Stimulated activated CD8-positive, alpha-beta memory T cell treated with anti-CD3 and anti-CD28 coated beads, Interleukin-15, amount 100 ng/mL, for 4 hours (primary cell): ENCODE data around the gene KIF5C.

Source experiments
- DNase-seq, 2 donors: peaks; one replicate each; pipeline ENCODE4 v3.0.0-alpha.2; 2020; ENCODE audit warnings: low read depth in 2 of 2

KIF5C gene

DNA sequence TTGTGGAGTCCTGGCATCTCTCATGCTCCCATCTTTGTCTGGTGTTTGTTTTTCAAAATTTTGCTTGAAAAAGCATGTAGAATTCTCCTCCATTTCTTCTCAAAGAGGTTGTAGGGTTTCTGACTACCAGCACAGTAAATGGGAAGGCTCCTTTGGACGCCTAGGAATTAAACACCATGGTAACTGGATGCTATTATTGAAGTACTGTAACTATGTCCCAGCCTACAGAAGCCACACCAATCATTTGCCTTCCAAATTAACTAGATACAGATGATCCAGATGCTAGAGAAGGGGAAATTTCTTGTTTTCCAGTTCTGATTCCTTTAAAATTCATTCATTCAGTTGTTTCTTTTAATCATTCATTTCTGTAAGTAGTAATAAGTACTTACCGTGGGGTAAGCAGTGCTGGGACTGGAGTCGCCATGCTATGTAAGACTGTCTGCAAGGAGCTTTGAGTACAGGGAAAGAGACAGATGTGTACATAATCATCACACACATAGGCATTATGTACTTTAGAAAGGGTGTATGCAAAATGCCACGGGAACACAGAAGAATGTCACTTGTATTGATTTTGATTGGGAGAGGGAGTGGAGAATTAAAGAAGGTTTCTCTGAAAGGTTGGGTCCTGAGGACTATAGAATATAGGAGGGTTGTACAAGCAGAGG is 49.6 kb downstream of the KIF5C start:
- DNase-seq, result no peak

DNA sequence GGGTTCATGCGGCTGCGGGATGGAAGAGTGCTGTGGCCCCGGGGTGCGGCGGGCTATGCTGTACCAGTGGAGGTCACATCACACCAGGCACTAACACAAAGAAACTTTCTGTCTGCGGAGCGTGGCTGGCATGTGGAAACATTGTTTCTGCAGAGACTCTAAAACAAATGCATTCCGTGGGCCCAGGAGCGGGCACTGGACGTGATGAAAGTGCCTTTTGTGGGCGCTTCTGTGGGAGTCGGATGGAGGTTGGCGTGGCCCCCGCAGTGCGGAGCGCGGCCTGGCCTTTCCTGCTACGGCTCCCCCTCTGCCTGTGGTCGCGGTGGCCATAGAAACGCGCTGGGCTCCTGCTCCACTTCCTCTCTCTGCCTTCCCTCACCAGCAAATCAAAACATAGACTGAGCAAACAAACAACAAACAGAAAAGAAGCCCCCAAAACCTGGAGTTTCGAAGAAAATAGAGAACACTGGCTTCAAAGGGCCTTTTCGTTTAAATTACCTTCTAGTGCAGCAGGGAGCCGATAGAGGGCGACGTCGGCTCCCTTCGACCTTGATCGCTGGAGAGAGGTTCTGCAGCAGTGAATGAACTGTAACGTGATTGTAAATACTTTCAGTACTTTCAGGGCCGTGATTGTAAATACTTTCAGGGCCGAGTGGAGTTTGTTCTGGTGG is 51.4 kb downstream of the KIF5C start:
- no peak for DNase-seq

DNA sequence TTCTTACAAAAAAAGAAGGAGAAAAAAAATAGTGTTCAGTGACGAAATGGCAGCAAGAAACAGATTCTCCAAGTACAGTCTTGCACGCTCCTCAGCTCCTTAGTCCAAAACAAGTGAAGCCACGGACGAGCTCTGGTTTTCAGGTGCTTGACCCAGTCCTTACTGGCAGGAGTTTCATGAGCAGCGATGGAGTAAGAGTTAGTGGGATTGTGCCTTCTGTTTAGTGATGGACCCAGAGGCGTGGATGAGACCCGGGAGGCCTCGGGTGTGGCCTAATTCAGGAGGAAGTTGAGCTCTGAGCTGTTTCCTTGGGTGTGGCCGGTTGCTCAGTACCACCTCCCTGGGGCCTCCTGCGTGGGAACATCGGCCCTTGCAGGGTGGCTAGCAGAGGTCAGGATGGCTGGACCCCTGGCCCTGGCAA is 52.0 kb downstream of the KIF5C start:
- no peak for DNase-seq

DNA sequence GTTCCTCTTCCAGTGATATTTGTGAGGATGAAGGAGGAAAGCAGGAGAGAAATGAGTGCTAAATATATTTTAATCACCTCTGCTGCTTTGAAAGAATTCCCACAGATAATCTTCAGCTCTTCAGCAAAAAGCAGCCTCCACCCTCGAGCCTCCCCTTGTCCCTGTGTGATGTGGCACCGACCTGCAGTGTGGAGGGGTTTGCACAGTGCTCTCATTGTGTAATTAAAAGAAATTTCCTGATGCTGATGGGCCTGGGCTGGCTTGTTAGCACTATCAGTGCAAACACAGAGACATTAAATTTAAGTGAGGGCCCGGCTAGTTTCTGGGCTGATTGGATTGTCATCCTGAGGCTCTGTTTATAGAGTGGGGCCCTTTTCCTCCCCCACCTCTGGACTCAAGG is 53.4 kb downstream of the KIF5C start:
- DNase-seq, result no peak

DNA sequence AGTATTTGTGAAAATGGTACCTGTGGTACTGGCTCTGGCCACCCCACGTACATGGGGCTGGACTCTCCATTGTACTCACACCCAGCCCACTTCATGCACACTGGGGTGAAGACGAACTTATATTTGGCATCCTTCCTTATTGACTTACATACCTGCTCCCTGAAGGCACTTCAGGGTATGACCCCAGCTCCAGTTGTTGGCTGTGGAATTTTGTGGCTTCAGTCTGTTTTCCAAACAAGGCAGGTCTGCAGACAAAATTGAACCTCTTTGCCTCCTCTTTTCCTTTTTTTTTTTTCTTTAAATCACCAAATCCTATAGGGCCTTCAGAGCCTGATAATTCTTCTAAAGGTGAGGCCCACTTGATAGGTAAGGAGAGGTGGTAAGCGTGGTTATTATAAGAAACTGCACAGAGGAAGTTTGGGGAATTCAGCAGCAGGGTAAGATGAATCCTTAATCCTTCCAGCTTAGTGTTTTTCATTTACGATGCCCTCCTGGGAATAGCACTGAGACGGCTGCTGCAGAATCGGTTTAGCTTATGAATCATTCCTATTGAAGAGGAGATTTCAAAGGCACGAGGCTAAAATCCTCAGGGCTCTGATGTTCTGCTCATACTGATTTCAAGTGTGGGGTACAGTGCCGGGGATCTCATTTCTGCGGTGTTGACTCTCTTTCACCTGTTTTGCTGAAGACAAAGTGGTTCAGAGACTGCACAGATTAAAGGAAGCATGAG is 55.2 kb downstream of the KIF5C start:
- DNase-seq, result no peak

DNA sequence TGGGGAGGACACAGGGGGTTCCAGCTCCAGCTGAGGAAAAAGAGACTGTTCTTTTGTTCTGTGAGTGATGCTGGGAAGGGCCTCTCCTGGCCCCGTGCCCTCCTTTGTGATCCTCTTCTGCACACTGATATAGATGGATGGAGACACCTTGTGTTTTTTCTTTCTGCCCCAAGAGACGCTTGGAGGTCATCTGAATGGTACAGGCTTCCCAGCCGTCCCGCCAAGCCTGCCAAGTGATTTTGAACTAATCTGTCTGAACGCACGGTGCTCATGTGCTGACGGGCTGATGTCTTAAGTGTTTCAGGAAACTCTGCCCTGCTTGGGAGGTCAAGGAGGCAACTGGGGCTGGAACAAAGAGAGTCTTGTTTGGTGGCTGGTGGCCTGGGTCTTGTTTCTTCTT is 57.5 kb downstream of the KIF5C start:
- no peak for DNase-seq

DNA sequence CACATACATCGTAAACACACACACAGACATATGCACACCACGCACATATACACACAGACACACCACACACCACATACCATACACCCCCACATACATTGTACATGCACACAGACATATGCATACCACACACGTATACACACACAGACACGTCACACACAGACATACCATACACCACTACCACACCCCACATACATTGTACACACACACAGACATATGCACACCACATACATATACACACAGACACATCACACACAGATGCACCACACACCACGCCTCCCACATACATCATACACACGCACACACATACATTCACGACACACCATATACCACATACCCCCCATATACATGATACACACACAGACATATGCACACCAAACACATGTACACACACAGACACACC is 58.4 kb downstream of the KIF5C start:
- no peak for DNase-seq

DNA sequence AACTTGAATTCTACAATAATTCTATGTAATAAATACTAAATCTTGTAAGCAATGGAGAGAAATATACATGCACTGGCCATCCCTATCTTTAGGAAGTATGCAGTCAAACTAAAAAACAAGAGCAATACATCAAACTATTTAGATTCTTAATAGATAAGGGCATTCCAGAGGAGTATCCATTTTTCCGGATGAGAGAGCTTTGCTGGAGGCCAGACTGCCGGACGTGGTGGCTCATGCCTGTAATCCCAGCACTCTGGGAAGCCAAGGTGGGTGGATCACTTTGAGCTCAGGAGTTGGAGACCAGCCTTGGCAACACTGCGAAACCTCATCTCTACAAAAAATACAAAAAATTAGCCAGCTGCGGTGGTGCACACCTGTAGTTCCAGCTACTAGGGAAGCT is 60.8 kb downstream of the KIF5C start:
- no peak for DNase-seq

DNA sequence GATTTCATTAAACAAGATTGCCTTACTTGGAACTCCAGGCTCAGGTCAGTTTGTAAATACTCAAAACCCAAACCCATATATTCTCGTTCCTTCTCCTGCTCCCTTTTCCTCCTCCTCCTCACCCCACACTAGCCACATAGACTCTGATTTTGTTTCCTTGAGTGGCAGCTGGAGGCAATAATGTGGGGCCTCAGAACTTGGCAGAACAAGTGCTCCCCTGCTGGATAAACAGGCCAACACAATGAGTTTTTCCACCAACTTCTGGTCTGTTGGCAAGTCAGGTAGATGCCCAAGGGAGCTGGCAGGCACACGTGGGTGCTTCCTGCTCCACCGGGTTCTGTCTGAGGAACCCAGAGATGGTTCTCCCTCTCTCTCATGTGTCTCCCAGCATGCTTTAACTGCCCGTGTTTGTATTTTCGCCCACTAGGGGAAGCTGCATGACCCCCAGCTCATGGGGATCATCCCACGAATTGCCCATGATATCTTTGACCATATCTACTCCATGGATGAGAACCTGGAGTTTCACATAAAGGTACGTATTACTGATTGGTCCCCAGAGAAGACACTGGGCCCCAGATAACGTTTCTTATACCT is 61.9 kb downstream of the KIF5C start:
- DNase-seq, result no peak

DNA sequence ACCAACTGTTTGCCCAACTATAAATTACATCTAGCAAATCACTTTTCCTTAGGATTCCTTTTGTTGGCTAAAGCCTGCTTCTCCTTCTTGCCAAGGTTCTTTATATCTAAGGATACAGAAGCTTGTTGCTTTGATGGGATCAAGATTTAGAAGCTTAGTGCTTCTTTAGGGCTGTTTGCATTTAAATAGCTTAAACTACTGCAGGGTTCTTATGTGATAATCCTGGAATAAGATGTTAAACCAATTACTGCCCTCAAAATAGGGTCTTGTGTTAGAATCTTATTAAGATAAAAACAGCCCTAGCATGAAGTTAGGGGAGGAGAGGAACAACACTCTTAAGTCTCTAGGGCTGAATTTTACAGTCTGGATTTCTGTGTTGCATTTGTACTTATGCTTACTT is 64.2 kb downstream of the KIF5C start:
- no peak for DNase-seq

DNA sequence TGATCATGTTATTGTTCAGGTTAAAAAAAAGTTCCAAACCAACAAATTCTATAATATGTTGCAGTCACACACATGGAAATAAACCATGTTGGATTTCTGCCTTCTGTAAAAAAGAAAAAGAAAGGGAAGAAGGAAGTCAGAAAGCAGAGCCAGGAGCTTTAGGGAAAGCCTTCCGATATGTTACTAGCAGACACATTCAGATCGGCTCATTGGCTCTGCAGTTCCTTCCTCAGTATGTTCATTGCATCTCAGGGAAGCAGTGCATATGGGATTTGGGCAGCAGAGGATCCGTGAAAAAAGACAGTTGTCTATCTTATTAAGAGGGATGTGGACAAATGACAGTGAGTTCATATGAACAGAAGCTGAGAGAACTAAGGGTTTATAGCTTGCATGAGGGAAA is 68.1 kb downstream of the KIF5C start:
- no peak for DNase-seq

DNA sequence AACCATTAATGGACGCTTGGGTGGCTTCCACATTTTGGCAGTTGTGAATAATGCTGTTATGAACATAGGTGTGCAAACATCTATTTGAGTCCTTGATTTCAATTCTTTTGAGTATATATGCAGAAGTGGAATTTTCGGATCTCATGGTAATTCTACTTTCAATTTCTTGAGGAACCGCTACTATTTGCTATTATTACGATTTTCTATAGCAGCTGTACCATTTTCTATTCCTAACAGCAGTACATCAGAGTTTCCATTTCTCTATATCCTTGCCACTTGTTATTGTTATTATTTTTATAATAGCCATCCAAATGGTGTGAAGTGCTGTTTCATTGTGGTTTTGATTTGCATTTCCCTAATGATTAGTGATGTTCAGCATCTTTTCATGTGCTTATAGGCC is 69.5 kb downstream of the KIF5C start:
- DNase-seq, result no peak

DNA sequence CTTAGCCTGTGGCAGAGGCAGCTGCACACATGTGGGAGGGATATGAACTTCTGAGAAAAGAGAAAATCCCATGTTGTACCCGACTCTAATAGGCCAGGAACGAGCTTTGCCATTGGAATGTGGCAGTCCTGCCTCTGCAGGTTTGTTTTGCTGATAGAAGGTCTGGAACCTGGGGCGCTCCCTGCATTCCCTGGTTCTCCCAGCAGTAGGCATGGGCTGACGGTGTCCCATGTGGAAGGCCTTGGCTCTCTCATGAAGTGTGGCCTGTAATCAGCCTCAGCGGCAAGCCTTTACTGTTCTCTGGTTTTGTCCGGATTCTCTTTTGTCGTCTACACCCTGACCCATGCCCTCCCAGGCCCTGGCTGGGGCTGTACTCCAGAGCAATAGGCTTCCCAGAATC is 72.3 kb downstream of the KIF5C start:
- no peak for DNase-seq

DNA sequence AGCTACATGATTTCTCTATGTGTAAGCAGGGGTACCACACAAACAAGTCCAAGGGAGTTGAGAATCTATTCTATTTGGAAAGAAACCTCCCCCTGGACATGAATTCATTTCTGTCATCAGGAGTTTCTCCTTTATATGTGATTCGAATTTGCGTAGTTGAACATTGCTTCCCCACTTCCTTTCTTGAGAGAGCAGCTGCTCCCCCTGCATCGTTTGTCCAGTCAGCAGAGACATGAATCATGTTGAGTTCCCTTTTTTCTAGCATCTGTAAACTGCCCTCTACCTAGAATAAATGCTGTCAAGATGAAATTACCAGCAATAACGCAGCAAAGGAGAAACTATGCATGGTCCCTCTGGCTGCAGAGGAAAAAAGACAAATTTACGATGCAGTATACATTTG is 73.8 kb downstream of the KIF5C start:
- no peak for DNase-seq

DNA sequence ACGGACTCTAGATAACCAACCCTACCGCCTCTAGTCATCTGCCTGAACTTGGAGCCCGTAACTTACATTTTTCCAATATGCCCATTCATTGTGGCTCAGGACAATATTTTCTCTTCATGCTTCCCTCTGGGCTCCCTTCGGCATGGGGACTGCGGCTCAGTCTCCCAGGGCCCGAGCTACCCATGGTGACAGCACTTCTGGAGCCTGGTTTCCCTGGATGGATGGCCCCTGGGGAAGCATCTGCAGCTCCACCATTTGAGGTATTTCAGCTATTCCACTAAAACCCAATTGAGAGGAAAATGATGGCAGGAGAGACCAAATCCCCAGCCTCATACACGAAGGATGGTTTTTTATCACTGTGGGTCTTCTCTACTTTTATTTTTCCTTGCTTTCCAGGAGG is 74.3 kb downstream of the KIF5C start:
- DNase-seq, result no peak

DNA sequence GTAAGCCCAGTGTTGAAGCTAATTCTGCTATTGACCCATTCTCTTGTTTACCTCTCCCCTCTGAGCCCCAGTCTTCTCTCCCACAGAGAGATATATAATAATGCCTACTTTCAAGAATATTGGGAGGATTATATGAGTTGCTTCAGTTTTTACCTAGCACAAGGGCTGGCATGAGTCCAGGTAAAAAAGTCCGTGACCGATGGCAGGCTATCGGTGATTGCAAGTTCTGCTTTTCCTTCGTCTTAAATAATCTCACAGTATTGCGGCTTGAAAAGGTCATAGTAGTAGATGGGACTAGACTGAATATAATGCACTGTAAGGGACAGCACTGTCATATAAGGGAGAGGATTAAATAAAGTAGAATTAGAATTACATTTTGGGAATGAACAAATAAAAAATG is 77.6 kb downstream of the KIF5C start:
- DNase-seq, result no peak

DNA sequence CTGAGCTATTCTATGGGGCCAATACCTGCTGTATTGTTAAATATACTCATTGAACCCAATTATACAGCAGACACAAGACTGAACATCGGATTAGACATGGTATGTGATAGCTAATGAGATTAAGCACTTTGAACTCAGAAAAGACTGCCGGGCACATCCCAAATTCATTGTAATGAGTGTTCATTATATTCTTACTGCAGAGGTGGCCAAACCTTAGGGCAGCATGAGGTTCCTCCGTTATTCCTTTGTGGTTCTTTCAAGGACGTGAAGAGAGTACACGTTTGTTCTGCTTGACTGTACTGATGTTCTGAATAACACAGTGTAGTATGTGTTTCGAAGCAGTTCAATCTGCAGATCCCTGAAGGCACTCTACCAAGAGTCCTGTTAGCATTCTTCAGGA is 78.4 kb downstream of the KIF5C start:
- DNase-seq, result no peak

DNA sequence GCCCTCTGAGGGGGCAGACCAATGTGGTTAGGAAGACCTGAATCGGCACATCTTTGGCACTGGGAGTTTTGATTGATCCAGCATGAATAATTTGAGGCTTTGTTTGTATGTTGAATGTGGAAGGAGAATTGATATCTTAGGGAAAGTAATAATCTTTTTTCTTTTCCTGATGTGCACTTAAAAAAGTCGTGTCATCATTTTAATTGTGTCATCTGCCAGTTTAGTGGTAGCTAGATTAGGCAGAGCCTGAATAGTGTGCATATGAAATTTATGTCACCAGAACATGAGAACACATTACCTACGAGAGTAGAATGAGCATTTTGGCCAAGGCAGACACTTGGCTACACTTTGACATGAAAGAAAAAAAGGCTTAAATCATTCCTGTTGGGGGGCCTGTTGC is 79.5 kb downstream of the KIF5C start:
- no peak for DNase-seq

DNA sequence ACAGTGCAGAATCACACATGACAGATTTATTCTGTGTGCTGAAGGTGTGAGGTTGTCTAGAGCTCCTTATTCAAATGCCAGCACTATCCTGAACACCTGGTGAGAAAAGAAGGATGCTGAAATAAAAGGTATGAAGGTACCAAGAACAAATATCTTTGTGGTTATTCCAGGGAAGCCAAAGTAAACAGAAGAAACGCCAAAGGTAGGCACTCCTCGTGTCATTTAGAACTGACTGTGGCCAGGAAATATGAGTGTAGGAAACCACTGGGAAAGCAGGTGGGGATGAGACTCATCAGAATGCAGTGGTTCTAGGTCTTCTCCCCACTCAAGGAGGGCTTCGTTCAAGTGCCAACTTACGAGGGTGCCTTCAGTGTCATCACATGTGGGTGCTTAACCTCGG is 80.8 kb downstream of the KIF5C start:
- no peak for DNase-seq

DNA sequence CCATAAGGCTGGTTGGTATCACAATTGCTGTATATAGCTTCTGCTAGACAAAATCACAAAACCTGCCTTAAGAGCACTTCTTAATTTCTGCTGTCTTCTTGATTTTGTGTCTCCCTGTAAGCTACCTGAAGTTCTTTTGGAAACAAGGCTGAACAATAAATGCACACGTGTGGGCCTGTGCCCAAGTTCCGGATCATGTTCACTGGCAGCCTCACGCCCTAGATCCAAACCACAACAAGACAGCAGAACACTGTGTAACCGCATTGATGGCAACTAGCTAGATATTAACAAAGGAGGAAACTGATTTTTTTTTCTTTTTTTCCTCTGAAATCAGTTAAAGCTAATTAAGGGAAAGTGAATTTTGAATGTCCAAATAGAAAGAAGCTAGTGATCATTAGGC is 82.0 kb downstream of the KIF5C start:
- no peak for DNase-seq

DNA sequence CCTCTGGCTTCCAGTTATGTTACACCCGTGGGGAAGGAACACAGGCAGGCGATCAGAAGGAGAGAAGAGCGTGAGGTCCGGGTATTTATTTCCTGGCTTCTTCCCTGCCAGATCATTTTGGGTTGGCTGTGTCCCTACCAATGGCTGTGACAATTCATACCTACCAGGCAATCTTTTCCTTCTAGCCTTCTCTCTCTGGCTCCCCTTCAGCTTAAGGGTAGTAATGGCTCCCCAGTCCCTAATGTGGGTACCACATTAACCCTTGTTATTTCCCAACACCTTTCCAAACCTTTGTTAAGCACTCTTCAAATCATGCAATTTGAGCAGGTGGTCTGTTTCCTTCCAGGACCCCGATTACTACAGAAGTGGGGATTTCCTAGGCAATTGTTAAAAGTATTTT is 84.7 kb downstream of the KIF5C start:
- no peak for DNase-seq

DNA sequence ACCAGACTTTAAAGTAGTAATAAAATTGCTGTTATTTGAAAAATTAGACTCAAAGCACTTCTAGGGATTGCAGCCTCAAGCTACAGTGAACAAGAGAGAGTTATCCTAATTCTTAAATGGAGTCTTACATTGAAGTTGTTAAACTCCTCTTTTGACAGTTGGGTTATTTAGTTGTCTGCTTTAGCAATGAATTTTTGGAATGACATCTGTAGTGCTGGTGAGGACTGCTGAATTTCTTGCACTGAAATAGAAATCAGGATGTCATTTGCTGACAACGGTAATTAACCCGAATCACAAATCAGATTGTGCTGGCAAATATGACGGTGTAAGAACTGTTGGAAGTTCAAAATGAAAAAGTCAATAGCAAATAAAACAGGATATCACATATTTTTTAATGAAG is 85.5 kb downstream of the KIF5C start:
- no peak for DNase-seq

DNA sequence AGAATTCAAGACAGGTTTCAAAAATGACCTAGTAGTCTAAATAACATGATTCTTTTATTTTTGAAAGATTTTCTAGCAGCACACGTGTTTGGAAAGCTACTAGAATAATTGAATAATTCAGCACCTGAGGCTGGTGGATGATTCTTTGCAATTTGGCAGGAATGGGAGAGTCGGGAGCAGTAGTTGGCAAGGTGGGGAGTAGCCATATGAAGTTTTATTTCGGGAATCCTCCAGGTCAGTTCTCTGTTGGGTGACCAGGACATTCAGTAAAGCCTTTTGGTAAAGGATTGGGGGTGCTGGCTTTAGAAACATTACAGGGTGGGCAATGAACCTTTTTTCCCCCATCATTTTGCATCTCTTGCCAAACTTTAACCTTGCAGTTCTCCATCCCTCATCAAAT is 88.4 kb downstream of the KIF5C start:
- no peak for DNase-seq
